Measurements from ENCODE around the gene NHEJ1.

NHEJ1 gene

GRCh38 chr2:219125886-219126270 is 34.7 kb downstream of the NHEJ1 start:
- Histone ChIP-seq H3K27me3 (ENCODE audit: insufficient read depth, low read length) (no peaks in the 10 kb centered on the region), H3K79me2 (ENCODE audit: insufficient read depth, low read length) (no peaks in the 10 kb centered on the region), H3K9me3 (ENCODE audit: low read length) (no peaks in the 10 kb centered on the region), H3K27ac (ENCODE audit: low read depth, low read length, poor library complexity, severe bottlenecking) (no peak overlapping the region), H3K9me2 (ENCODE audit: low read depth, low read length) (no peaks in the 10 kb centered on the region), H4K20me1 (ENCODE audit: insufficient read depth, low read length) (no peaks in the 10 kb centered on the region), H3K36me3 (ENCODE audit: insufficient read depth, low read length) (no peaks in the 10 kb centered on the region), H3K4me3 (ENCODE audit: low read depth, low read length, poor library complexity, severe bottlenecking) (no peak overlapping the region), H2AFZ (ENCODE audit: low read length) (no peak overlapping the region), H3K9ac (ENCODE audit: low read length) (no peak overlapping the region), H3F3A (ENCODE audit: insufficient read depth, low read length) (no peaks in the 10 kb centered on the region), H3K4me1 (ENCODE audit: insufficient read depth, low read length, severe bottlenecking) (no peaks in the 10 kb centered on the region), H3K4me2 (ENCODE audit: low read length) (no peak overlapping the region)
- TF ChIP-seq EZH2 (IDR thresholded peaks at IDR 0.05; ENCODE audit: borderline replicate concordance, low read length): no peak
- TF ChIP-seq, protein P1, sequence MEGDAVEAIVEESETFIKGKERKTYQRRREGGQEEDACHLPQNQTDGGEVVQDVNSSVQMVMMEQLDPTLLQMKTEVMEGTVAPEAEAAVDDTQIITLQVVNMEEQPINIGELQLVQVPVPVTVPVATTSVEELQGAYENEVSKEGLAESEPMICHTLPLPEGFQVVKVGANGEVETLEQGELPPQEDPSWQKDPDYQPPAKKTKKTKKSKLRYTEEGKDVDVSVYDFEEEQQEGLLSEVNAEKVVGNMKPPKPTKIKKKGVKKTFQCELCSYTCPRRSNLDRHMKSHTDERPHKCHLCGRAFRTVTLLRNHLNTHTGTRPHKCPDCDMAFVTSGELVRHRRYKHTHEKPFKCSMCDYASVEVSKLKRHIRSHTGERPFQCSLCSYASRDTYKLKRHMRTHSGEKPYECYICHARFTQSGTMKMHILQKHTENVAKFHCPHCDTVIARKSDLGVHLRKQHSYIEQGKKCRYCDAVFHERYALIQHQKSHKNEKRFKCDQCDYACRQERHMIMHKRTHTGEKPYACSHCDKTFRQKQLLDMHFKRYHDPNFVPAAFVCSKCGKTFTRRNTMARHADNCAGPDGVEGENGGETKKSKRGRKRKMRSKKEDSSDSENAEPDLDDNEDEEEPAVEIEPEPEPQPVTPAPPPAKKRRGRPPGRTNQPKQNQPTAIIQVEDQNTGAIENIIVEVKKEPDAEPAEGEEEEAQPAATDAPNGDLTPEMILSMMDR (IDR thresholded peaks at IDR 0.05; ENCODE audit: low read length): no peak

- no peaks in the 10 kb centered on the region for H3F3A ChIP-seq (ENCODE audit: insufficient read depth, low read length)
- H3K4me2 ChIP-seq (ENCODE audit: low read length): no peak overlapping the region
- H2AFZ ChIP-seq (ENCODE audit: low read length): no peak overlapping the region
- no peak overlapping the region for H3K27ac ChIP-seq (ENCODE audit: low read depth, low read length, poor library complexity, severe bottlenecking)
- TF ChIP-seq, protein P1 (IDR thresholded peaks at IDR 0.05; ENCODE audit: low read length): no peak
- no peak for TF ChIP-seq EZH2 (IDR thresholded peaks at IDR 0.05; ENCODE audit: borderline replicate concordance, low read length)
- H4K20me1 ChIP-seq (ENCODE audit: insufficient read depth, low read length): no peaks in the 10 kb centered on the region
- no peaks in the 10 kb centered on the region for H3K27me3 ChIP-seq (ENCODE audit: insufficient read depth, low read length)
- no peak overlapping the region for H3K4me3 ChIP-seq (ENCODE audit: low read depth, low read length, poor library complexity, severe bottlenecking)
- no peaks in the 10 kb centered on the region for H3K36me3 ChIP-seq (ENCODE audit: insufficient read depth, low read length)
- no peaks in the 10 kb centered on the region for H3K4me1 ChIP-seq (ENCODE audit: insufficient read depth, low read length, severe bottlenecking)
- no peaks in the 10 kb centered on the region for H3K9me2 ChIP-seq (ENCODE audit: low read depth, low read length)
- no peak overlapping the region for H3K9ac ChIP-seq (ENCODE audit: low read length)
- no peaks in the 10 kb centered on the region for H3K9me3 ChIP-seq (ENCODE audit: low read length)
- no peaks in the 10 kb centered on the region for H3K79me2 ChIP-seq (ENCODE audit: insufficient read depth, low read length)
Measured at GRCh38 chr2:219125225-219125885, 35.3 kb downstream of the NHEJ1 start.

DNA sequence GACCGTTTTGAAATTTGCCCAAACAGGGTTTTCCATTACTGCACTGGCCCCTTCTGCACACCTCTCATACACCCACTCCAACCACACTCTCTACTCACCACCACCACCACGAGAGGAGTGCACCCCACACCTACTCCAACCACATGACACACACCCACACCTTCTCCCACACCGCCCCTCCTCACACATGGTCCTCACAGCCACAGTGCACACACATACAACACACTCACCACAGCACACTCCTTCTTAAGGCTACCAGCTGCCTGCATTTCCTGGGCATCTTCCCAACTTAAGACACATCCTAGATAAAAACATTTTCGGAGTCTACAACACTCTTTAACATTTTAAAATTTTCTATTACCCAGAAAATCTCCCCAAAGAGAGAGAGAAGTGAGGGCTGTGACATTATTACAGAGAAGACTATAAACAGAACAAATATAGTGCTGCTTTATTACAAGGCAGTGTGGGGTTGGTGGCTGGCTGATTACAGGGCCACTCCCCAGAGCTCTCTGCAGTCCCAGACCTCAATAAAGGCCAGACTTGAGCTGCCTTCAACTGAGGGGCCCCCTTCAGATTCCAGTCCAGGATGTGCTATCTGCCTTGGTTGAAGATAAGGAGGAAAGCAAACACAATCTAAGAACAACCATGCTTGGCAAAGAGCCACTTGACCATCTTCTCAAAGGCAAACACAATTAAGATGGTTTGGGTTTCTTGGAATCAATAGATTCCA is 36.1 kb downstream of the NHEJ1 start:
- H3K36me3 ChIP-seq (ENCODE audit: insufficient read depth, low read length): no peaks in the 10 kb centered on the region
- TF ChIP-seq, protein P1 (IDR thresholded peaks at IDR 0.05; ENCODE audit: low read length): no peak
- no peak for TF ChIP-seq EZH2 (IDR thresholded peaks at IDR 0.05; ENCODE audit: borderline replicate concordance, low read length)
- no peak overlapping the region for H3K4me3 ChIP-seq (ENCODE audit: low read depth, low read length, poor library complexity, severe bottlenecking)
- no peaks in the 10 kb centered on the region for H3F3A ChIP-seq (ENCODE audit: insufficient read depth, low read length)
- no peaks in the 10 kb centered on the region for H3K9me2 ChIP-seq (ENCODE audit: low read depth, low read length)
- no peak overlapping the region for H2AFZ ChIP-seq (ENCODE audit: low read length)
- no peaks in the 10 kb centered on the region for H3K4me1 ChIP-seq (ENCODE audit: insufficient read depth, low read length, severe bottlenecking)
- H3K9ac ChIP-seq (ENCODE audit: low read length): no peak overlapping the region
- H4K20me1 ChIP-seq (ENCODE audit: insufficient read depth, low read length): no peaks in the 10 kb centered on the region
- no peak overlapping the region for H3K27ac ChIP-seq (ENCODE audit: low read depth, low read length, poor library complexity, severe bottlenecking)
- no peak overlapping the region for H3K4me2 ChIP-seq (ENCODE audit: low read length)
- no peaks in the 10 kb centered on the region for H3K79me2 ChIP-seq (ENCODE audit: insufficient read depth, low read length)
- H3K27me3 ChIP-seq (ENCODE audit: insufficient read depth, low read length): no peaks in the 10 kb centered on the region
- no peaks in the 10 kb centered on the region for H3K9me3 ChIP-seq (ENCODE audit: low read length)

All from OCI-LY1 (cell line).